ENCODE results near the gene TBX3.

Gene TBX3

GRCh38 chr12:114696443-114697242, 12.7 kb upstream of the TBX3 start:
- no peak for DNase-seq

- no peak for DNase-seq
These were observed 11.3 kb upstream of the TBX3 start for GRCh38 chr12:114695305-114695592.

- no peak for DNase-seq
These were observed 10.7 kb upstream of the TBX3 start for GRCh38 chr12:114694436-114695304.

GRCh38 chr12:114693532-114693931, 9.6 kb upstream of the TBX3 start:
- DNase-seq: no peak

GRCh38 chr12:114693059-114693531, 9.1 kb upstream of the TBX3 start:
- DNase-seq: no peak

- no peak for DNase-seq
These were observed 8.4 kb upstream of the TBX3 start for GRCh38 chr12:114692186-114693058.

GRCh38 chr12:114691763-114692185, 7.8 kb upstream of the TBX3 start:
- no peak for DNase-seq

GRCh38 chr12:114691196-114691595, 7.2 kb upstream of the TBX3 start:
- no peak for DNase-seq

GRCh38 chr12:114690267-114691135, 6.5 kb upstream of the TBX3 start:
- DNase-seq: no peak

- DNase-seq: no peak
These were observed 5.4 kb upstream of the TBX3 start for GRCh38 chr12:114689075-114689994.

- DNase-seq: no peak
These were observed 4.4 kb upstream of the TBX3 start for GRCh38 chr12:114688256-114688845.

- no peak for DNase-seq
These were observed 3.8 kb upstream of the TBX3 start for GRCh38 chr12:114687802-114688201.

- no peak for DNase-seq
These were observed 3.0 kb upstream of the TBX3 start for GRCh38 chr12:114686773-114687500.

GRCh38 chr12:114686426-114686772, 2.4 kb upstream of the TBX3 start:
- DNase-seq: no peak

- no peak for DNase-seq
These were observed 1.9 kb upstream of the TBX3 start for GRCh38 chr12:114685869-114686268.

GRCh38 chr12:114685320-114685781, 1.4 kb upstream of the TBX3 start:
- no peak for DNase-seq

GRCh38 chr12:114684870-114685273, 897 bp upstream of the TBX3 start:
- no peak for DNase-seq

- no peak for DNase-seq
These were observed 272 bp downstream of the TBX3 start for GRCh38 chr12:114683709-114684097.

Data from effector CD8-positive, alpha-beta T cell (primary cell).